ENCODE data around the gene UBE2D2.
A peak's percentile ranks its signal among the peaks of the same experiment; 100 is the strongest.

The UBE2D2 gene

DNA sequence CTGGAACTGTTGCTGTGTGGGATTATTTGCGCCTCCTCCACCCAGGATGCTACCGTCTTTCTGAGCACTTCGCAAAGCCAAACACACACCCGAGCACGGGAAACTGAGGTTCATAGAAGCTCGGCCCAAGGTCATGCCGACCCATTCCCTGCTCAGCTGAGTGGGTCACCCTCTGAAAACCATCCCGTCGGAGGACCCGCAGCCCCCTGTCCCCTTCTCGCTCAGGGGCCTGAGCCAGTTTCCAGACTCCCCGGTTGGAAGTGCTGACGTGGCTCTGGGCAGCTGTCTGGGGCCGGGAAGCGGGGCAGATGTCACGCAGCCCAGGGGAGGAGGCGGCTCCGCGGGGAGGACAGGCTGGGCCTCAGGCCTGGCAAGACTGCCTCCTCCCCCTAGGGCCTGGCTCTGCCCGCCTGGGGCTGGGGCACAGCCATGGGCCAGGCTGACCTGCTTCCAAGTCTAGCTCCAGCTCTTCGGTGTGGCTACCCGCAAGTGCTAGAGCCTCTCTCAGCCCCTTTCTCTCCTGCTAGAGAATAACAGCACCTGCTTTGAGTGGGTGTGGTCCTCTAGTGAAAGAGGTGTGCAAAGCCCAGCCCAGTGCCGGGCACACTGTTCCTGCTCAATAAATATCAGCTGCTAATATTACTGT is 77.1 kb downstream of the UBE2D2 start:
- H3K27ac ChIP-seq: peak overlapping the region; percentile 82

DNA sequence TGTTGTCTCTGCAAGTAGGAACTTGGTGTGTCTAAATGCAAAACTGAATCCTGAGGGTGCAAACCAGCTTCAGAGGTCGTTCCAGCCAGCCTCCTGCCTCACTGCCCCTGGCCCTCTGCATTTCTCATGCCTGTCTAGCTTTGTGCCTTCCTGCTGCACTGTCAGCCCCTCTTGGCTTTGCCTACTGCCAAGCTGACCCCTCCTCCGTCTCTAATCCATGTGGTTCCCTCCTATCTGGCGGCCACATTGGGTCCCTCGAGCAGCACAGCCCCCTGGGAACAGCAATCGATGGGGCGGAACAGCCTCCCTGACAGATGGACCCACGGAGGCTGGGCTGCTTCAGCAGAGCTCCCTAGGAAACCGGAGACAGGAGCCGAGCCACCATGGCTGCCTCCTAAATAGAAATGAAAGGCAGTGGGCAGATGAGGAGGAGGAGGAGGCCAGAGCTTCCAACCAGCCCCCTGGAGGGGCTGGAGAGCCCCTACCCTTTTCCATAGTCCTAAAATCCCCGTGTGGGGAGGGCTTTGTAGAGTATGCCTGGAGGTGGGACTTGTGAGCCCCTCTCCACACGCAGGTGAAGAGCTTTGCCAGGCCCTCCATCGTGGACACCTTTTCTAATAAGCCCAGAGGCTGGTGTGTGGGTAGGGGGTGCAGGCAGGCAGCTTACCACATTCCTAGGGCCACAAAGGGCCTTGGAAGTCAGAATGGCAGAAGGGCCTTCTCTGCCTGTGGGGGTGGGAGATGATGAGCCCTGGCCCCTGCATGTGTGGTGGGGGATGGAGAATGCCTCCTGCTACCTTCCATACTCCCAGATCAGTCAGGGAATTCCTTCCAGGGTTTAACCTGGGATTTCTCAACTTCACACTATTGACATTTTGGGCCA is 77.8 kb downstream of the UBE2D2 start:
- TF ChIP-seq CTCF (conservative IDR thresholded peaks at IDR 0.05): no peak

More for the DNA sequence above, 77.1 kb downstream of the UBE2D2 start:
- no peak for TF ChIP-seq CTCF (conservative IDR thresholded peaks at IDR 0.05)

GRCh38 chr5:139639619-139640380 is 78.7 kb downstream of the UBE2D2 start:
- peak overlapping the region; percentile 82; the same call in 1 of the 2 replicates for H3K27ac ChIP-seq
- TF ChIP-seq CTCF (conservative IDR thresholded peaks at IDR 0.05): no peak

More for the DNA sequence above, 77.8 kb downstream of the UBE2D2 start:
- H3K27ac ChIP-seq: peak overlapping the region; percentile 82

DNA sequence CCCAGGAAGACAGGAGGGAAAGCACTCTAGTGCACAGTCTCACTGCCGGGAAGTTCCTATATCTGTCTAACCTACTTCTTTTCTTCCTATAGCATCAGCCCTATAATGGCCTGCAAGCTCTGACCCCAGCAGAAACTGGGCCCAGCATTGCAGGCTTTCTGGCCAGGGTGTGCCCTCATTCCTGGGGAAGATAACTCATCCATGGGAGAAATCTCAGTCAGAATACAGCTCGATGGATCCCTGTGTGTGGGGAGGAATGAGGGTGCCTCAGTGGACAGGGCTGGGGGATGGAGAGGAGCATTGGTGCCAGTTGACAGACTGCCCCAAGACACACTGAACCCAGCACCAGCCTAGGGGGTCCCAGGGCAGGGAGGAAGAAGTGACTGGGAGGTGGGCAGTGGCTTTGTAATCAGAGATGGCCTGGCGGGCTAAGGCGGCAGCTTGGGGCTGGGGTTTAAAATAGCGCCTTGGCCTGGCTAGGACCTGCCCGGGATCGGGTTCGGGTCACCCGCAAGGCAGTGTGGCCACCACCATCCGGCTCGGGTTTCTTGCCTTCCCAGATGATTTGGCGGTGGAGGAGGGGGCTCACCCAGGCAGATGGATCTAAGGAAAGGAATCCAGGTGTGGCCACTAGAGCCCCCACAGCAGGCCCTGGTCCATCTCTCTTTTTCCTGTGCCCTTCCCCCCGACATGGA is 79.4 kb downstream of the UBE2D2 start:
- no peak for TF ChIP-seq CTCF (conservative IDR thresholded peaks at IDR 0.05)

DNA sequence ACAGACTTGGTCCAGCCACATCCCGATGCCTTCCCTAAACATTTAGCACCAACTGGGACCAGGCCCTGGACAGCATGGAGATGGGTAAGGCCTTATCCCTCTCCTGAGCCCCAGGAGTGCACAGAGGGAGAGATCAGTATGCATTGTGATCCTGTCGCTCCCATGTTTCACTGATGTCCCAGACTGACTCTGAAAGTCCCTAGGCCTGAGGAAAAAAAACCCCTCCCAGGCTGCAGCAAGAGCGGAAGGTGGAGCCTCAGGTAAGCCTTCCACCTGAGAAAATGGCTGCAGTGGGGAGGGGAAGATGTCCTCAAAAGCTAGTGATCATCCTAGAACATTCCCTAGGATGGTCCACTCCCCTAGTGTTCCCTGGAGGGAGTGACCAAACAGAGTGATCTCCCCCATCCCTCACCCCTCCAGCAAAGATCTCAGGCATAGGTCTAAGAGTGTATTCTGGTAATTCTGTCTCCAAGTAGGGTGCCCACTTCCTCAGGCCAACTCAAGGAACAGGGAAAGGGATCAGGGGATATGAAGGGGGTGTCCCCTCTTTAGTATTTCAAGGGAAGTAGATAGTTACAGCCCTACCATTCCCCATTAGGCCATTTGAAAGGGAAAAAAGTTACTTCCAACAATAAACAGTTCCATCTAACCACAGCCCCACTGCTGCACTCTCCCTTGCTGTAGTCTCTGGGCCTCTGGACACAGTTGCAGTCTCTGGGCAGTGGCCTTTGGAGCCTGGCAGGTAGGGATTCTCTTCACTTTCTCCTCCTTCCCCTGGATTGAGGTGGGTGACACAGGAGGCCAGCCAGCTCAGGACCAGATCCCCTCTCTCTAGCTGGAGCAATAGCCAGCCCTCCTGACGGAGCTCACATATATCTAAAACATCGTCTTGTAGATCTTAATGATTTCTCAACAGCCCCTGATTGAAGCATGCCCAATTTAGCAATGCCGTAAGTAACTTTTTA is 80.3 kb downstream of the UBE2D2 start:
- TF ChIP-seq CTCF (conservative IDR thresholded peaks at IDR 0.05): no peak
- no peak overlapping the region for H3K27ac ChIP-seq

More for the DNA sequence above, 79.4 kb downstream of the UBE2D2 start:
- no peak overlapping the region for H3K27ac ChIP-seq

DNA sequence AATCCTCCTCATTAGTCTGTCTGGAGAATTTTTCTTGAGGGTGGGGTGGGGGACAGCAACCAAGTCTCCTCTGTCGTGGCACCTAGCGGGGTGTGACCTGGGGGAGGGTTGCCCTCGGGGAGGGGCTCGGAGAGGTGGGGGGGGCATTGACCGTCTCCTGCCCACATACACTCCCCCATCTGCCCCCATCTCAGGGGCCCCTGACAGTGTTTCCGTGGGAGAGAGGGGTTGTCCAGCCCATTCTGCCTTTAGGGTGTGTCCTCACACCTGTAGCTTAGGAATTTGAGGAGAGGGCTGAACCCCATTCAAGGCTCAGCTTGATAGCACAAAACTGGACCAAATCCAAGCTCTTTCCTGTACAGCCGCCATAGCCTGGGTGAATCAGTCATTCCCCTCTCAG is 81.1 kb downstream of the UBE2D2 start:
- no peak for TF ChIP-seq CTCF (conservative IDR thresholded peaks at IDR 0.05)
- H3K27ac ChIP-seq: peak overlapping the region; percentile 78; the same call in 1 of the 2 replicates

Measured in VCaP (cell line).